Measurements from ENCODE around the gene HOXC4.
A peak's percentile ranks its signal among the peaks of the same experiment; 100 is the strongest.
"Not testable (repeated sequence)": the region's sequence is repeated elsewhere in the genome, so short reads cannot be mapped to it uniquely, and the experiment has no call there.

The HOXC4 gene

DNA sequence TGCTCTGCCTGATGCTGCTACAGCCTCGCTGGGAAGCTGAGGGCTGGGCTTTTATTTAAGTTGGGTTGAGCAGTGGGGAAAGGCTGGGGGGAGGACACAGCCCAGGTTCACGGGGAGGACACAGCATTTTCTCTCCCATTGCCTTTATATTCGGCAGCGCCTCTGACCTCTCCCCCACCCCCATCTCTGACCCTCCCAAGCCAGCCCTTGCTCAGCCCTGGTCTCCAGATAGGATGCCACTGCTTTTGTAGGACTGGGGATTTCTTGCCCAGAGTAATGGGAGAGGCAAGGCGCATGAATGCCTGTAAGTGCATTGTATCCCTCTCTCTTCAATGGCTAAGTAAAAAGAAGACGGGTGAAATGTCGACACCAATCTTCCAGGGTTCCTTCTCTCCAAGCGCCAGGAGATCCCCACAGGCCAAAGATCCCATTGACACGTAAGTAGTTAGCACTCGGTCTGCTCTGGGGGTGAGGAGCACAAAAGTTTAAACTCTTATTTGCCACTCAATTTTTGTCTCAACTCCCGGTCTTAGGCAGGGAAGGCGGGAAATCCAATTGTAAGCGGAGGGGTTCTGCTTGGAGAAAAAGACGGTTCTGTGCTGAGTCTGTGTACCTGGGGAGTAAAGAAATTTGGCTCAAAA lies 4.6 kb downstream of the HOXC4 start:
- no peak for DNase-seq (ENCODE audit: low read depth in 2 of 2)

- no peak for DNase-seq (ENCODE audit: low read depth in 2 of 2)
Observed at GRCh38 chr12:54059668-54060067, 6.0 kb downstream of the HOXC4 start.

DNA sequence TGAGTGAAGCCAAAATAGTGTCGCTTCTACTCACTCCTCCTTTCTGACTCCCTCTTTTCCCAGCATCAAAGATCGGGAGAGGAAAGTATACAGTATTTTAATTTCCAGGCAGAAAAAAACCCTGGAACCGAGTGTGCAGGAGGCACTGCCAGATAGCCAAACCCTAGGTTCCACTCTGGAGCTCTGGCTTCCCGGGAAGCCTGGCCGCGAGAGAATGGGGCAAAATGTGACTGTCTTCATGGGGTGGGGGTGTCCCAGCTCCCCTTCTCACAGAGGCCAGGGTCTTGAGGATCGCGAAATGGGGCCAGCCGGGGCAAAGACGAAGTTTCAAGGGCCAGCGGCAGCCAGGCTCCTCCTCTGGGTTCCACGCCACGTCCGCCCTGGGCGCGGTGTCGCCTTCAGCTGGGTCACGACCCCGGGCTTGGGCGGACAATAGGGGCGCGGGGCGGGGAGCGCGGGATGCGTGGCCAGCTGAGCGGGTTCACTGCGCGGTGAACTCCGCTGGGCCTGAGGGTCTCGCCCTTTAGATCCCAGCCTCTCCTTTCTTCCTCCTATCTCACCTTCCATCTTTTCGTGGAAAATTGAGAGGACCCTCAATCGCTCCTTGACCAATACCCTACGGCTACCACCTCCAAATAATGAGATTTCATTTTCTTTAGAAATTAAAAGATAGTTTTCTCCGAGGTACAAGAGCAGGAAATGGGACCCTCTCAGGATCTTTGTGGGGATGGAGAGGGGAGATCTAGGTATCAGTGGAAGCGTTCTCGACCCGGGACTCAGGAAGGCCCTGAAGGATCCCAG lies 6.7 kb downstream of the HOXC4 start:
- DNase-seq (ENCODE audit: low read depth in 2 of 2): no peak

- no peak for DNase-seq (ENCODE audit: low read depth in 2 of 2)
Observed at GRCh38 chr12:54060975-54061778, 7.5 kb downstream of the HOXC4 start.

DNA sequence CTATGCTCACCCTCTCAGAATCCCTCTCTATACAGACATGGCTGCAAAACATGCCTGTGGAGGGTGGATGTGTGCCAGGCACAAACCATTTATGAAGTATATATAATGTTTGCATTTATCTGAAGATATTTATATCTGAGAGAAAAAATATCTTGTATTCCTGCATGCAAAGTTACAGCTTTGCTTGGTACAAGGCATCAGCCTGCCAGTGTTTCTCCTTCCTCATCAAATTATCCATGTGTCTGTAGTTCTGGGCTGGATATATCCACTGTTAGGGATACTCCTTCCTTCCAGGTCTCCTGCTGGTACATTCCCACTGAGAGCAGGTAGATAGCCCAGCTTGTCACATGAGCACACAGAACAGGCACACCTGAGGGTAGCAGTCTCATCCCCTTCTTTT lies 12.0 kb downstream of the HOXC4 start:
- DNase-seq (ENCODE audit: low read depth in 2 of 2): no peak

DNA sequence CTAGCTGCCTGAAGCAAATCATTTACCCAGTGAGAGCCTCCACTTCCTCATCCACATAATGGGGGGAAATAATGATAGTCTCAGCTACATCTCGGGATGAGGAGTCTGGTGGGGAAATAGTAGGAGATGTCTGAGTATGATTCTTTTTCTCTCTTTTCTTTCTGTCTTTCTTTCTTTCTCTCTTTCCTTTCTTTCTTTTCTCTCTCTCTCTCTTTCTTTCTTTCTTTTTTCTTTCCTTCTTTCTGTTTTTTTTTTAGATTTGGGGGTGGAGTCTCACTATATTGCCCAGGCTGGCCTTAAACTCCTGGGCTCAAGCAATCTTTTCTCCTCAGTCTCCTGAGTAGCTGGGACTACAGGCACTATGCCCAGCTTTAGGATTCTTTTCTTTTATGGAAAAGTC lies 12.8 kb downstream of the HOXC4 start:
- DNase-seq (ENCODE audit: low read depth in 2 of 2): no peak

DNA sequence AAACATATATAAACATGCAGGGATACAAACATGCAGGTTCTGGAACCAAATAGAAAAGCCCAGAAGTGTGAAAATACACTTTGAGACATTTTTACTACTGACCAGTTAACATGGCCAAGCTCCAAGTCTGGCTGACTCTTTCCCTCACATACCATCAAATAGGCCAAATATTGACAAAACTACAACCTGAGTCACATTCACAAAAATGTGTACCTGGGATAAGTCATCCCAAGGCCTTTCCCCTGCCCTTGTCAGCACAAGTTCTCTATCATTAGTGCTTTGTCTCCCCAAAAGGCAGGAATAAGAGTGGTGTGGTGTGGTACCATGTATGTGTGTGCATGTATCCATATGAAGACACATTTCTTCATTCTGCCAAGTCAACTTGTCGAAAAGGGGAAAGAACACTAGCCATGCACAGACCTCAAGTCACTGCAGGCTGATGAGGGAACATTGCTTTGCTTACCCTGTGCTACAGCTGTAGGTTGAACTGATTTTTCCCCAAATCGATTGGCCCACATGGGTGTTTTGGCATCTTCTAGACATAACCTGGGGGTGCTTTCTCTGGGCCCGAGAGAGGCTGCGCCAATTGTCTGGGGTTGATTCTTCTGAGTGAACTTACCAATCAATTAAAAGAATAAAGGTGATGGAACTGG lies 14.9 kb downstream of the HOXC4 start:
- DNase-seq (ENCODE audit: low read depth in 2 of 2): no peak

GRCh38 chr12:54071942-54072341 lies 18.3 kb downstream of the HOXC4 start:
- no peak for DNase-seq (ENCODE audit: low read depth in 2 of 2)

- no peak for DNase-seq (ENCODE audit: low read depth in 2 of 2)
Observed at GRCh38 chr12:54074308-54074707, 20.7 kb downstream of the HOXC4 start.

DNA sequence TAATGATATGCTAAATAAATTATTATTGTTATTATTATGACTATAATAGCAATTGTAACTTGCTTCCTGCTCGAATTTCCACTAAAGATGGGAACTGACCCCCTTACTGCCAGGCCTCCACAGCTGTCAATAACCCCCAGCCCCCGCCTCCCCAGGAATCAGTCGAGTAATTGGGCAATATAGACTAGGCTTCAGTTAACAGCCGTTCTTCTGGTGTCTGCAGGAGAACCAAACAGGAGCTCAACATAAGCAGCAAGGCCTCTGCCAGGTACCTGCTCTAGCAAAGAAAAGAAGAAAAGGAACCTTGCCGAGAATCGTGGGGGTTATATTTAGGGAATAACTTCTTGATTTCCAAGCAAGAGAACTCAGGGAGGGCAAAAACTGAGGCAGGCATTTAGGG lies 21.8 kb downstream of the HOXC4 start:
- no peak for DNase-seq (ENCODE audit: low read depth in 2 of 2)

DNA sequence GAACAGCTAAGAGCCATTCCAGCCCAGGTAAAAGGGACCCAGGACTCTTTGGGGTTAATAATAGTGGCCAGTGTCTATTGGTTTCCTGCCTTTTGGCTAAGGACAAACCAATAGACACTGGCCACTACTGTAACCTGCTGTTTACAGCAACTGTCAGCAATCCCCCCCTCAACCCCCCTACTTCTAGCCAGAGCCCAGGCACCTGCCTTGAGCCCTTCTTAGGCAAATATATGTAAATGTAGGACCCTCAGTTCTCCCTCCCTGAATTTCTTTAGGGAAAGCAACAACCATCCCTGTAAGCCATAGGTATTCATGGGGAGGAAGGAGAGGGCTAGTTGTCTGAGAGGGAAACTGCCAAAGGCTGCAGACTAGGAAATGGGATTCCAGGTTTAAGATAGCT lies 22.3 kb downstream of the HOXC4 start:
- no peak for DNase-seq (ENCODE audit: low read depth in 2 of 2)

- not testable (repeated sequence) for DNase-seq (ENCODE audit: low read depth in 2 of 2)
Observed at GRCh38 chr12:54077843-54078242, 24.2 kb downstream of the HOXC4 start.

DNA sequence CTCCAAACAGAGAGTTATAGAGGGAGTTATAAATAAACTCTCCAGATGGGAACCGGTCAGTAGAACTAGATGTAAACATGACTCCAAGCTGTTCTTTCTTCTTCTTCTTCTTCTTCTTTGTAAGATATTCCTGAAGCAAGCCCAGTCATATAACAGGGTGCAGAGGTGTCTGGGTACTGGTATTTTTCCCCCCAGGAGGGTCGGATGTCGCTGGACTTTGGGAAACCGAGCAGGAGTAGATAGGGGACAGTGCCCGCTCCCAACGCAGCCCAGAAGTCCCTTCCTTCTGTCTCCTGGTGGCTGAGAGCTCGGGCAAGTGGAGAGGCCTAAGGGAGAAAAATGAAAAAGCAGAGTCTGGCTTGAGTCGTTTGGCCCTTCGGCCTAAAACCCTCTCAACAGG lies 25.5 kb downstream of the HOXC4 start:
- not testable (repeated sequence) for DNase-seq (ENCODE audit: low read depth in 2 of 2)

DNA sequence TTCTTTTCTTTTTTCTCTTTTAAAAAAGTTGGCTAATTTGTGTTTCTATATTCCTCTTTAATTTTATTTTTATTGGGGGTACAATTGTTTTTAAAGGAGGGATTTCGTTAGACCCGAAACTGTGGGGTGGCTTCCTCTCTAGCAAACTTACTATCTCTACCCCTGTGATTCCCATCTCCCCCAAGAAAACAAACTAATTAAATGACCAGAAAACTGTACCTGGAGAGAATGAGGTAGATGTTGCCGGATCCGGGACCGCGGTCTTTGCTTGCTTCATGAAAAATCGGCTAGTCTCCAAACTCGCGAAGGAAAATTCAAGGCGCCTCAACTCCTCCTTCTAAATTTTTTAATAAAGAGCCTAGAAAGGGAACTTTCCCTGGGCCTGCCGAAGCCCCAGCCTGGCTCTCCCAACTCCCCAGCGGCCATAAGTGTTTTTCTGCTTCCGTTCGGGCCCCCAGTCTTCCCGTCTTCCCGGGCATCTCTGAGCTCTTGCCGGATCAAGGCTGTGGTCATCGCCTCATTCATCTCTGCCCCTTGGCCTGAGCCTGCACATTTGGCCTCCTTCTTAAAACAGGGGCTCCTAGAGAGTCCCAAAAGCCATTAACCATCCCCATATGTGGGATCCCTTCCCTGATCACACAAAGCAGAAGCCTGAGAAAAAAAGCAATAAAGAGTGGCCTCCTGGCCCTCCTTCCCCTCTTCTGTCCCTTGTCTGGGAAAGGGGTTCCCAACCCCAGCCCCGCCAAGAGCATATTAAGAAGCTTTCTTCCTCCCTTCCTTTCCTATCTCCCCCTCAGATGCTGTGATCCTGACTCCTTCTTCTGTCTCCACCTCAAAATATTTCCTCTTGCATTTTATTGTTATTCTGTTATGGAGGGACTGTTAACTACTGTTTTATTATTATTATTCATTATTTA lies 26.6 kb downstream of the HOXC4 start:
- DNase-seq (ENCODE audit: low read depth in 2 of 2): not testable (repeated sequence)

GRCh38 chr12:54081053-54081514 lies 27.4 kb downstream of the HOXC4 start:
- not testable (repeated sequence) for DNase-seq (ENCODE audit: low read depth in 2 of 2)

GRCh38 chr12:54081581-54082396 lies 28.2 kb downstream of the HOXC4 start:
- DNase-seq (ENCODE audit: low read depth in 2 of 2): not testable (repeated sequence)

DNA sequence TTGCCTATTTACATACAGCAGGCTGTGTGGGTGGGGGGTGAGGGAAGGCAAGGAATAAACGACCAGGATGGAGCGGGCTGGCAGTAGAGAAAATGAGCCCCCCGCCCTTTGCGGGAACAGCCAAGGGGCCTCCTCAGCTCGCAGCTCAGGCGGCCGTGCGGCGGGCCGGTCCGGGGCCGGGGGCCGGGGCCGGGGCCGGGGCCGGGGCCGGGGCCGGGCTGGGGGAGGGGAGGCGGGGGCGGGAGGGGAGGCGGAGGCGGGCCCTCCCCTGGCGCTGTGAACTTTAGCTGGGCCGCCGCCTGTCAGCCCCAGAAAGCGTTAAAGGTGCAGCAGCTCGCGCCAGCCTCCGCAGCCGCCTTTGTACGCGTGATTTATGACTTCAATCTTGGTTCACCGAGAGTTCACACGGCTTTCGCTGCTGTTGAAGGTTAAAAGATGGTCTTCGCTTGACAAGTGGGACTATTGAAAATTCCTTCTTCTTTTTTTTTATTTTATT lies 28.8 kb downstream of the HOXC4 start:
- peak in 1 of 2 donors; percentile 25 for DNase-seq (ENCODE audit: low read depth in 2 of 2)

GRCh38 chr12:54088011-54088410 lies 34.4 kb downstream of the HOXC4 start:
- DNase-seq (ENCODE audit: low read depth in 2 of 2): not testable (repeated sequence)

DNA sequence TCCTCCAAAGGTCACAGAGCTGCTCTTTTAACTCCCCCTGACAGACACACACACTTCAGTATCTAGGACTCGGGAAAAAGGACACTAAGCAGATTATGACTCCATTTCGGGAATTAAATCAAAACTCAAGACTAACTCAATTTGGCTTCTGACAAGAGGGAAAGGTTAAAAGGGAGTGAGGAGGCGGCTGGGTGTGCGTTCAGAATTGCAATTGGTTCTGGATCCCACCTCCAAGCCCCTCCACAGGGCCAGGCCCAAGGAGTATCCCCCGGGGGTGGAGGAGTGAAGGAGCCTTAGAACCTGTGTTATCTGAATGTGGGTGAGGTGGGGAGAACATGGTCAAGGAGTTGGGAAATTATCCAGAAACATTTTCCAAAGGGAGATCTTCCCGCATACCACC lies 35.8 kb downstream of the HOXC4 start:
- DNase-seq (ENCODE audit: low read depth in 2 of 2): not testable (repeated sequence)

DNA sequence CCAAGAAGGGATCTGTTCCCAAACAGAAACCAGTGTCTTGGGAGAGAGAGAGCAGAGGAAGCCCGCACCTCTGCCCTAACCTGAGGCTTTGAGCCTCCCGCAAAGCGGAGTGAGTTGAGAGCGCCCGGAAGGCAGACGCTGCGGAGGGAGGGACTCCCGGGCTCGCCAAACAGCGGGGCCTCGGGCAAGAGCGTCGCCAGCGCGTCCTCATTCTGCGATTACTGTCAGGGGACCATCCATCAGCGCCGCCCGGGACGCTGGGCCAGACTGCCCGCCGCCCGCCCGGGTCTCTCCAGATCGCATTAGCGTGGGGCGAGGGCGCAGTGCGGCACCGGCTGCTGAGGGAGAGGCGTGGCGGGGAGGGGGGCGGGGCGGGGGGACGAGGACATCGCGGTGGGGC lies 36.7 kb downstream of the HOXC4 start:
- not testable (repeated sequence) for DNase-seq (ENCODE audit: low read depth in 2 of 2)

Measured in stimulated activated CD4-positive, alpha-beta T cell treated with anti-CD3 and anti-CD28 coated beads, Interleukin-1b, Interleukin-23, amount 100 ng/mL, for 4 hours (primary cell).